Adrenal gland (tissue), 5 donors: ENCODE measurements around the gene ZNF425.

Source experiments
- CTCF ChIP-seq, 6 experiments: fragments of 450-650 bp in 4 of 6; fragments of 200-600 bp in 2 of 6; sonication (generic) in 1 of 6; IDR thresholded peaks; 1 replicate in 5 of 6; 2 replicates in 1 of 6; pipeline versions ENCODE4 v1.5.1 to v1.8.0; 2016 to 2021; ENCODE audit warnings: antibody characterized with exemption in 6 of 6, mild to moderate bottlenecking in 2 of 6, moderate library complexity in 1 of 6
- POLR2A ChIP-seq, 2 donors: fragments of 450-650 bp; IDR thresholded peaks; one replicate each; pipeline ENCODE4 v1.6.1; 2017; ENCODE audit warnings: antibody characterized with exemption in 2 of 2, mild to moderate bottlenecking in 2 of 2, moderate library complexity in 1 of 2
- donor health status: DM: no; HTN: no; CAD: no.

- TF ChIP-seq CTCF (IDR thresholded peaks at IDR 0.05) (no peak), POLR2A (IDR thresholded peaks at IDR 0.05) (no peak)
Observed at GRCh38 chr7:149104214-149104613, 21.9 kb downstream of the ZNF425 start.
